ENCODE data around the gene SZRD1. TPM values are rescaled to one million over a fixed set of nuclear protein-coding genes. Genes with fewer than 3 reads are reported as not detected.

Gene SZRD1
- total RNA-seq, 1 experiment from 2014 or later, result 34.5 TPM

- Histone ChIP-seq H3K9ac (ENCODE audit: low read length) (no peak overlapping the region), H3K79me2 (ENCODE audit: low read length) (peaks cover 95% of the 10 kb centered on the region), H3K4me3 (ENCODE audit: low read length) (no peak overlapping the region), H3K9me2 (replicated peaks; ENCODE audit: insufficient read depth, low read length) (no peaks in the 10 kb centered on the region), H2AFZ (ENCODE audit: low read length) (no peak overlapping the region), H3K9me3 (ENCODE audit: low read length) (no peaks in the 10 kb centered on the region), H3K27me3 (ENCODE audit: low read length) (no peaks in the 10 kb centered on the region), H3K27ac (ENCODE audit: low read length) (0 out of 2 replicates have a peak overlapping the region, but pooled peaks have one; percentile 18), H4K20me1 (ENCODE audit: insufficient read depth, low read depth, low read length) (peaks cover 57% of the 10 kb centered on the region), H3K4me1 (ENCODE audit: low read length) (peaks cover 46% of the 10 kb centered on the region), H3K36me3 (ENCODE audit: insufficient read depth, low read length) (no peaks in the 10 kb centered on the region), H3K4me2 (ENCODE audit: low read depth, low read length, poor library complexity, severe bottlenecking) (no peak overlapping the region)
- DNase-seq, result no peak
Measured at GRCh38 chr1:16386454-16387113, 19.5 kb downstream of the SZRD1 start.

GRCh38 chr1:16387201-16388188, 20.5 kb downstream of the SZRD1 start:
- peaks cover 95% of the 10 kb centered on the region for H3K79me2 ChIP-seq (ENCODE audit: low read length)
- no peak overlapping the region for H3K4me2 ChIP-seq (ENCODE audit: low read depth, low read length, poor library complexity, severe bottlenecking)
- no peak overlapping the region for H3K9ac ChIP-seq (ENCODE audit: low read length)
- H3K27ac ChIP-seq (ENCODE audit: low read length), result no peak overlapping the region
- no peaks in the 10 kb centered on the region for H3K9me2 ChIP-seq (replicated peaks; ENCODE audit: insufficient read depth, low read length)
- H4K20me1 ChIP-seq (ENCODE audit: insufficient read depth, low read depth, low read length), result peaks cover 66% of the 10 kb centered on the region
- no peak for DNase-seq
- H3K4me1 ChIP-seq (ENCODE audit: low read length), result peaks cover 46% of the 10 kb centered on the region
- H3K36me3 ChIP-seq (ENCODE audit: insufficient read depth, low read length), result no peaks in the 10 kb centered on the region
- H3K9me3 ChIP-seq (ENCODE audit: low read length), result no peaks in the 10 kb centered on the region
- no peak overlapping the region for H2AFZ ChIP-seq (ENCODE audit: low read length)
- no peaks in the 10 kb centered on the region for H3K27me3 ChIP-seq (ENCODE audit: low read length)
- H3K4me3 ChIP-seq (ENCODE audit: low read length), result no peak overlapping the region

- H3K9me2 ChIP-seq (replicated peaks; ENCODE audit: insufficient read depth, low read length), result no peaks in the 10 kb centered on the region
- no peak overlapping the region for H3K4me3 ChIP-seq (ENCODE audit: low read length)
- no peak overlapping the region for H3K4me2 ChIP-seq (ENCODE audit: low read depth, low read length, poor library complexity, severe bottlenecking)
- H3K27ac ChIP-seq (ENCODE audit: low read length), result no peak overlapping the region
- H3K79me2 ChIP-seq (ENCODE audit: low read length), result peaks cover 80% of the 10 kb centered on the region
- peaks cover 15% of the 10 kb centered on the region; the same call in 1 of the 2 replicates for H3K36me3 ChIP-seq (ENCODE audit: insufficient read depth, low read length)
- DNase-seq, result no peak
- peaks cover 19% of the 10 kb centered on the region for H3K4me1 ChIP-seq (ENCODE audit: low read length)
- H4K20me1 ChIP-seq (ENCODE audit: insufficient read depth, low read depth, low read length), result peaks cover 65% of the 10 kb centered on the region
- no peaks in the 10 kb centered on the region for H3K27me3 ChIP-seq (ENCODE audit: low read length)
- no peak overlapping the region for H2AFZ ChIP-seq (ENCODE audit: low read length)
- H3K9me3 ChIP-seq (ENCODE audit: low read length), result no peaks in the 10 kb centered on the region
- H3K9ac ChIP-seq (ENCODE audit: low read length), result no peak overlapping the region
Measured at GRCh38 chr1:16391411-16391810, 24.4 kb downstream of the SZRD1 start.

GRCh38 chr1:16392740-16393569, 25.9 kb downstream of the SZRD1 start:
- Histone ChIP-seq H3K9me2 (replicated peaks; ENCODE audit: insufficient read depth, low read length) (no peaks in the 10 kb centered on the region), H3K4me1 (ENCODE audit: low read length) (peaks cover 16% of the 10 kb centered on the region), H3K9ac (ENCODE audit: low read length) (no peak overlapping the region), H4K20me1 (ENCODE audit: insufficient read depth, low read depth, low read length) (peaks cover 52% of the 10 kb centered on the region), H3K27me3 (ENCODE audit: low read length) (no peaks in the 10 kb centered on the region), H3K4me3 (ENCODE audit: low read length) (no peak overlapping the region), H3K79me2 (ENCODE audit: low read length) (peaks cover 65% of the 10 kb centered on the region), H3K9me3 (ENCODE audit: low read length) (no peaks in the 10 kb centered on the region), H3K27ac (ENCODE audit: low read length) (no peak overlapping the region), H2AFZ (ENCODE audit: low read length) (no peak overlapping the region), H3K4me2 (ENCODE audit: low read depth, low read length, poor library complexity, severe bottlenecking) (no peak overlapping the region), H3K36me3 (ENCODE audit: insufficient read depth, low read length) (peaks cover 20% of the 10 kb centered on the region; the same call in 1 of the 2 replicates)
- no peak for DNase-seq

- peaks cover 56% of the 10 kb centered on the region for H3K79me2 ChIP-seq (ENCODE audit: low read length)
- peaks cover 20% of the 10 kb centered on the region; the same call in 1 of the 2 replicates for H3K36me3 ChIP-seq (ENCODE audit: insufficient read depth, low read length)
- H3K9me2 ChIP-seq (replicated peaks; ENCODE audit: insufficient read depth, low read length), result no peaks in the 10 kb centered on the region
- peaks cover 25% of the 10 kb centered on the region for H3K4me1 ChIP-seq (ENCODE audit: low read length)
- DNase-seq, result no peak
- H3K9ac ChIP-seq (ENCODE audit: low read length), result no peak overlapping the region
- H3K9me3 ChIP-seq (ENCODE audit: low read length), result no peaks in the 10 kb centered on the region
- no peak overlapping the region for H3K4me3 ChIP-seq (ENCODE audit: low read length)
- peaks cover 56% of the 10 kb centered on the region for H4K20me1 ChIP-seq (ENCODE audit: insufficient read depth, low read depth, low read length)
- no peak overlapping the region for H3K27ac ChIP-seq (ENCODE audit: low read length)
- H3K27me3 ChIP-seq (ENCODE audit: low read length), result no peaks in the 10 kb centered on the region
- H3K4me2 ChIP-seq (ENCODE audit: low read depth, low read length, poor library complexity, severe bottlenecking), result no peak overlapping the region
- H2AFZ ChIP-seq (ENCODE audit: low read length), result no peak overlapping the region
Measured at GRCh38 chr1:16393570-16394521, 26.8 kb downstream of the SZRD1 start.

GRCh38 chr1:16394977-16395376, 27.9 kb downstream of the SZRD1 start:
- Histone ChIP-seq H3K79me2 (ENCODE audit: low read length) (peaks cover 49% of the 10 kb centered on the region), H3K36me3 (ENCODE audit: insufficient read depth, low read length) (peaks cover 23% of the 10 kb centered on the region; the same call in 1 of the 2 replicates), H3K9me2 (replicated peaks; ENCODE audit: insufficient read depth, low read length) (no peaks in the 10 kb centered on the region), H3K27me3 (ENCODE audit: low read length) (no peaks in the 10 kb centered on the region), H3K4me2 (ENCODE audit: low read depth, low read length, poor library complexity, severe bottlenecking) (no peak overlapping the region), H3K4me3 (ENCODE audit: low read length) (no peak overlapping the region), H4K20me1 (ENCODE audit: insufficient read depth, low read depth, low read length) (peaks cover 51% of the 10 kb centered on the region), H3K9ac (ENCODE audit: low read length) (no peak overlapping the region), H3K9me3 (ENCODE audit: low read length) (no peaks in the 10 kb centered on the region), H3K27ac (ENCODE audit: low read length) (no peak overlapping the region), H2AFZ (ENCODE audit: low read length) (no peak overlapping the region), H3K4me1 (ENCODE audit: low read length) (peaks cover 29% of the 10 kb centered on the region)
- no peak for DNase-seq

GRCh38 chr1:16396591-16396990, 29.5 kb downstream of the SZRD1 start:
- no peak overlapping the region for H3K4me3 ChIP-seq (ENCODE audit: low read length)
- H3K9ac ChIP-seq (ENCODE audit: low read length), result no peak overlapping the region
- H3K27me3 ChIP-seq (ENCODE audit: low read length), result no peaks in the 10 kb centered on the region
- H3K27ac ChIP-seq (ENCODE audit: low read length), result no peak overlapping the region
- peaks cover 35% of the 10 kb centered on the region for H4K20me1 ChIP-seq (ENCODE audit: insufficient read depth, low read depth, low read length)
- peaks cover 32% of the 10 kb centered on the region for H3K79me2 ChIP-seq (ENCODE audit: low read length)
- H3K4me1 ChIP-seq (ENCODE audit: low read length), result peaks cover 28% of the 10 kb centered on the region
- H3K4me2 ChIP-seq (ENCODE audit: low read depth, low read length, poor library complexity, severe bottlenecking), result no peak overlapping the region
- no peaks in the 10 kb centered on the region for H3K9me2 ChIP-seq (replicated peaks; ENCODE audit: insufficient read depth, low read length)
- DNase-seq, result no peak
- H3K36me3 ChIP-seq (ENCODE audit: insufficient read depth, low read length), result peaks cover 23% of the 10 kb centered on the region; the same call in 1 of the 2 replicates
- H3K9me3 ChIP-seq (ENCODE audit: low read length), result no peaks in the 10 kb centered on the region
- no peak overlapping the region for H2AFZ ChIP-seq (ENCODE audit: low read length)

All from Karpas-422 (cell line).